Hematopoietic multipotent progenitor cell treated with erythropoietin and hydrocortisone succinate and interleukin-3 and kit ligand, for 17 days (in vitro differentiated cells): ENCODE results near the gene ATP5ME.
"Not testable (repeated sequence)": the region's sequence is repeated elsewhere in the genome, so short reads cannot be mapped to it uniquely, and the experiment has no call there.

Experiments
- DNase-seq: peaks from one replicate; pipeline ENCODE4 v3.0.0-alpha.2; 2015; ENCODE audit warnings: low spot score

ATP5ME gene

DNA sequence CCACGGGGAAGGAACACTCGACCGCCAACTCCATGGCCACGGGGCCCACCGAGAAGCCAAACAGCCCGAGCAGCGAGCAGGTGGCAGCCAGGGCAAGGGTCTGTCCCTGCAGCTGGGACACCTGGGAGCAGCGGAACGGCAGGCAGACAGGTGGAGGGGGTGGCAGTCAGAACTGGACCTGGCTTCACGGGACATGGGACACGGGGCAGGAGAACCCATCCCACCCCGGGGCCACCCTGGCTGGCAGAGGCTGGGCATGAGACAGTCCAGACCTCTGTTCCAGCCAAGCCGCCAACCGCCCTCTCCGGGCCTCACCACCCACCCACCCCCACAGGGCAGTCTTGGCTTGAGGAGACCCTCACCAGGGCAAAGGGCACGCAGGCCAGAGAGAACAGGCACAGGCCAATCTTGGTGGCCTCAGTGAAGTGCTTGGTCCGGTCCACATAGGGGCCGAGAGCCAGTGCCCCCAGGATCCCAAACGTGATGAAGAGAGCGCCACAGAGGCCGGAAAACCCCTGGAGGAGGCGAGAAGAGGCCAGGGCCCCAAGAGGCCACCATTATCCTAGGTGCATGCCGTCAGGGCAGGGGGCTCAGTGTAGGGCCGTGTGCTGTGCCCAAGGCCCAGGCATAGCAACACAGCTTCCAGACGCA, 9.3 kb upstream of the ATP5ME start:
- no peak for DNase-seq

DNA sequence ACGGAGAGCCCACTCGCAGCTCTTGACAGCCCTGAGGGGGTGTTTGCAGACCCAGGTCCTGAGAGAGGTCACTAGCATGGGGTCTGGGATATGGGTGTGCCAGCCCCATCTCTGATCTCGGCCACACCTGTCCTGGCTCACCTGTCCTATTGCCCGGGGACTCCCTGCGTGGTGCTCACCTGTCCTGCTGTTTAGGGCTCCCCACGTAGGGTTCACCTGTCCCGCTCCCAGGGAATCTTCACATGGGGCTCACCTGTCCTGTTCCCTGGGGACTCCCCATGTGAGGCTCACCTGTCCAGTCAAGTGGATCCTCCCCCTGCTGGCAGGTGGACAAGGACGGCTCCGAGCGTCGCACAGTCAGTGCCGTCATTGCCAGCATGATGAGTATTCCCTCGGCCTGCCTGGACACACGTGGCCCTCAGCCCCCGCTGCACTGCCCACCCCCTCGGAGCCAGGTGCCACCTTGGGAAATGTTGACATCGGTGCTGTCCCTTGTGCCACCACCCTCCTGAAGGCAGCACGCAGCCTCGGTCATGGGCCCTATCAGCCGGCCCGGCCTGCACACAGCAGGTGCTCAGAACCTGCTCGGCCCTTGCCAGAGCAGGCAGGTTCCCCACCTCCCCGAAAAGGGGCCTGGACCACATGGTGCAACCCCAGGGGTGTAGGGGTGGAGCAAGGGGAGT, 8.6 kb upstream of the ATP5ME start:
- DNase-seq: no peak

DNA sequence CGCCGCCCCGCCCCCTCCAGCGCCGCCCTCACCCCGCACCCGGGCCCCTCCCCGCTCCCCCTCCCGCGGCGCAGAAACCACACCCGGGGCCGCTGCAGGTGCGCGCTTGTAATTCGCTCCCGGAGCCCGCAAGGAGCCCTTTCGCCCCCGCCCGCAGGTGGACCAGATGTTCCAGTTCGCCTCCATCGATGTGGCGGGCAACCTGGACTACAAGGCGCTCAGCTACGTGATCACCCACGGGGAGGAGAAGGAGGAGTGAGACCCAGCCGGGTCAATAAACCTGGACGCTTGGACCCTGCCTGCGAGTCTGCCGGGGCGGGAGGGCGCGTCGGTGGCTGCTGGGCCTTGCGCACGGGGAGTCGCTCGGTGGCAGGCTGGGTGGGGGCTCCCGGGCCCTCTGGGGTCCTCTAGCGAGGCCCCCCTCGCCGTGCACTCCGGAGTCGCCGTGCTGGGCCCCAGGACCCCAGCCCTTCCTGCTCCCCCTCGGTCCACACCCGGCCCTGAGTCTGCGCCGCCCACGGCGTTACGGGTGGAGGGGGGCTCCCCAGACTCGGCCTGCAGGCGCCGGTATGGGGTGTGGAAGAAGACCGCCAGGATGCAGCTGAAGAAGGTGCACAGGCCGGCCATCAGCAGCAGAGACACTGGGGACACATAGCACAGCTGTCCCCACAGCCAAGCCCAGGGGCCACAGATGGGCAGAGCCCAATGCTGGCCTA, 7.8 kb upstream of the ATP5ME start:
- DNase-seq: no peak

DNA sequence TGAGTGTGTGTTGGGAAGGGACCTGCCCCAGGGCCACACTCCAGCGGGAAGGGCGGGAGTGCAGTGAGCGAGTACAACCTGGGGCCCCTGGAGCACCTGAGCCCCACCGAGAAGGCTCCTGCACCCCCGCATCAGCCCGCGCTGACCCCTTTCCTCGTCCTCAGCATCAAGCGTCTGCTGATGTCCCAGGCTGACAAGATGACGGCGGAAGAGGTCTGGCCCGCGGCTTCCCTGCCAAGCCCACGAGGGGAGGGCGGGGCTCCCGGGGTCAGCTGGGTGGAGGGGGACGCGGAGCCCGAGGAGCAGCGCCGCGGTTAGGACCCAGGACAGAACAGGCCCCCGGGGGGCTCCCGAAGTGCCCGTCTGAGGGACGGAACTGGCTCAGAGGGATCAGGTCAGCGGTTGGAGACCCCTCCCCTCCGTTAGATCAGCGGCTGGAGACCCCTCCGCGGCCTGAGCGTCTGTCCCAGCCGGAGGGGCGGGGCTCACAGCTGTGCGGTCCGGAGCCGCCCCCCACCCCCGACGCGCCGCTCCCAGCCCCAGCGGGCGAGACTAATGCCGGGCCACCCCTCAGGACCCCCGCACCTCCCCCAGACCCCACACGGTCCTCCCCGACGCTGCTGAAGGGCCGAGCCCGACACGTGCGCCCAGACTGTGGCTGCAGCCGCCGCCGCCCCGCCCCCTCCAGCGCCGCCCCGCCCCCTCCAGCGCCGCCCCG, 7.0 kb upstream of the ATP5ME start:
- no peak for DNase-seq

DNA sequence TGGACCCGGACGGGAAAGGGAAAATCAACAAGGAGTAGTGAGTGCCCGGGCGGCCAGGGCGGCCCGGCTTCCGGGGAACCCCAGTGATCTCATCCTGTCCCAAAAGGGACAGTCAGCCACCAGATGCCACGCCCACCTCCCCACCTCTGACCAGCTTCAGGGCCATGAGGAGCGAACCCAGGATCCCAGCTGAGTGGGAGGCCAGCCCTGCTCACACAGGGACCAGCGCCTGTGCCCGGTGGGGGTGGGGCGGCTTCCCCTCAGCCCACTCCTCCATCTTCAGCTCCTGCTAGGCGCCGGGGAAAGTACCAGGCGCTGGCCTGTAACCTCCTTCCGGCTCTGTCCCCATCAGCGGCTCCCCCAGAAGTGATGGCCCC, 6.5 kb upstream of the ATP5ME start:
- DNase-seq: no peak

DNA sequence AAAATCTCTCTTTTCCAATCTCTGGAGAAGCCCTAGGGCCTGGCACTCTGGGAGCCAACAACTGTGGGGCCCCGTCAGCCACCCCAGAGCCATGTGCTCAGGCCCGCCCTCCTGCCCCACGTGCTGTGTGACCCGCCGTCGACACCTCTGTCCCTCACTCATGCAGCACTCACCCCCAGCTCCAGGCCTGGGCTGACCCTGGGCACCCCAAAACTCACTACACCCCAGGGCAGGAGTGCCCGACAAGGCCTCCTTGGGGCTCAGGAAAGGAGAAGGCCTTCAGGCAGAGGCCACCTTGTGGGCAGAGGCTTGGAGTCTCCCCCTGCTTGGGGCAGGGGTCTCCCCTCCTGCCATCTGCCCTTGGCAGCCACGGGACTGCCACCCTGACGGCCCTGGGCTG, 6.0 kb upstream of the ATP5ME start:
- no peak for DNase-seq

DNA sequence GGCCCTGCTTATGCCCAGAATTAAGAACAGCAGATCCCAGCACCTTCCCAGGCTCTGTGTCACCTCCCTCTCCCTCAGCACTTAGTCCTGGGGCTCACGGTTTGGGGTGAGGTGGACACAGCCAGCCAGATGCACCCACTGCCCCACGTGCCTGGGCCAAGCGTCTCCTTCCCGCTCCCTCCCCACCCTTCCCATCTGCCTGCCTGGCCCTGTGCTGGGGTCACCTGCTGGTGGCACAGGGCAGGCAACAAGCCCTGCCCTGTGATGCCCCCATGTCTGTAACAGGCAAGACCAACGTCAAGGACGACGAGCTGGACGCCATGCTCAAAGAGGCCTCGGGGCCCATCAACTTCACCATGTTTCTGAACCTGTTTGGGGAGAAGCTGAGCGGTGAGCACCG, 5.6 kb upstream of the ATP5ME start:
- no peak for DNase-seq

DNA sequence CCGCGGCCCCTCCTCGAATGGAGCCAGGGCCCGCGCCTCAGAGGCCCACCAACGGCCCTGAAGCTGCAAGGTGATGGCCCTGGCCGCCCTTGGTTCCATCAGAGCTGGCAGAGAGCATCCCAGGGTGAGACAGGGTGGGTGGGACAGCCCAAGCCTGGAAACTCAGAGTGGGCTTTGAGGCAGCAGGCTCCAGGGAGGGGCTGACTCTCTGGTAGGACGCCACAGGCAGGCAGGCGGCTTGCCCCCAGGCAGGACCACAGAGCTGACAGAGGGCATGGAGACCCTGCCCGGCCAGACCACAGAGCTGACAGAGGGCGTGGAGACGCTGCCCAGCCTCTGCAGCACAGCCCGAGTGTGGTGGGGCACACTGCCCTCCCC, 5.0 kb upstream of the ATP5ME start:
- DNase-seq: no peak

DNA sequence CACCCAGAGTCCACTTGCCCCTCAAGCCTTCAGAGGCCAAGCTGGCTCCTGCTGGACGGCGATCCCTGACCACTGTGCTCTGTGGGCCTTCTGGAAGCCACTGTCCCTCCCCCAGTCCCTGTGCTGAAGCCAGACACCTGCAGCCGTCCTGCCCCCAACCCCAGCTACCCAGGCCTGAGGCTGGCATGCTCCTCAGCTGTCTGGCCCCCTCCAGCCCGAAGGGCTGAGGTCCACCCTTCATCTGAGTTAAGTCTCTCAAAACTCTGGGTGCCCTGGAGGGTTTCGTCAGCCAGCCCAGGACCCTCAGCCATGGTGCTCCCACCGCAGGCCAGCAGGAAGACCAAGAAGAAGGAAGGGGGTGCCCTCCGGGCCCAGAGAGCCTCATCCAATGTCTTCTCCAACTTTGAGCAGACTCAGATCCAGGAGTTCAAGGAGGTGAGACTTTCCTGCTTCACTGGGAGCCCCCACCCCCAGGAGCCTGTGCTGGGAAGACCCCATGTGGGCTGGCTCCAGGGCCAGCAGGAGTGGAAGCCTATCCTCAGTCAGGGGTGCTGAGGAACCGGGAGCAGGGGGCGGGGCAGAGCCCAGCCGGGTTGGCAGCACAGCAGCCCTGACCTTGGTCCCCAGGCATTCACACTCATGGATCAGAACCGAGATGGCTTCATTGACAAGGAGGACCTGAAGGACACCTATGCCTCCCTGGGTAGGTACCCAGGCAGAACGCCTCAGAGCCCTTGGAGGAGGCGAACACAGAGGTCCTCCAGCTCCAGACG, 4.4 kb upstream of the ATP5ME start:
- DNase-seq: no peak

DNA sequence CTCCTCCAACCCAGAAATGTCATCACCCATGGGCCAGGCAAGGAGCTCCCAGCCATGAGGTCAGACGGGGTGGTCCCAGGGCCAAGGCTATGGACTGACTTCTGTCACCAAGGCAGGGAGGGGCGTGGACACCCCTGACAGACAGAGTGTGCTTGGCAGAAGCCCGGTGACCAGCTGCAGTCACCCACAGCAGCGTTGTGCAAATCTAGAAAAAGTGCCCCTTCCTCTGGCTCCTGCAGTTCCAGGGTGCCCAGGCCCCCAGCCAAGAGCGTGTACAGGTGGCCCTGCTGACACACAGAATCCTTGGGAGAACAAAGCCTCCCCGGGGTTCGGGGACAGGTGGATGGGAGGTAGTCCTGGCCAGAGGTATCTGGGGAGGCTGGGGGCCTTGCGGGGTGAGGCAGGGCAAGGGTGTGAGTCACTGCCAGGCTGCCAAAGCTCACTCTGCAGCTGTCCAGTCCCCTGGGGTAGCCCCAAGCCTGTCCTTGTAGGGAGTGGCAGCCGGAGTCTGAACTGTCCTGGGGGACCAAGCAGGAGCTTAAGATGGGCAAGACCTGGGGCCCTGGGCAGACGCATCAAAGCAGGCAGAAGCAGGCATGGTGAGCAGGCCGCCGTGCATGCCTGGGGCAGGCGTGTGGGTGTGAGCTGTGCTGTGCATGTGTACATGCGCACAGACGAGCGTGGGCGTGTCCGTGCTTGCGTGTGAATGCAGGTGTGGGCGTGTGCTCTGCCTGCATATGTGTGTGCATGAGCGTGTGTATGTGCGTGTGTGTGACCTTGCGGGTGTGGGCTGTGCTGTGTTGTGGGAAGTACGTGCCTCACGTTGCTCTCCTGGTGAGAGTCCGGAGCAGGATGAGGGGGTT, 3.6 kb upstream of the ATP5ME start:
- DNase-seq: no peak

DNA sequence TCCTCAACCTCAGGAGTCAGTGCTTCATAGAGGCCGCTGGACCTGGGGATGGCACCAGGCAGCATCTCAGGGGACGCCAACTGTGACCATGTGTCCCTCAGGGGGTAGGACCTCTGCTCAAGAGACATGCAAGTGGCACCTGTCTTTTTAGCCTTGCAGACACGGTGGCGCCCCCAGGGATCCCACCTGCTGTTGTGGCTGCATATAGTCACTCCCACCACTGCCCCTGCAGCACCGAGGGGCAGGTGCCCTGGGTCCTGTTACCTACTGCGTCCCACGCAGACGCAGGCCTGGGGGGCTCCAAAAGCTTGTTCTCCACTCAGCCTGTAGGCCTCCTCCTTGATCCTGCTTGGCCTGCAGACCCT, 2.8 kb upstream of the ATP5ME start:
- DNase-seq: no peak

DNA sequence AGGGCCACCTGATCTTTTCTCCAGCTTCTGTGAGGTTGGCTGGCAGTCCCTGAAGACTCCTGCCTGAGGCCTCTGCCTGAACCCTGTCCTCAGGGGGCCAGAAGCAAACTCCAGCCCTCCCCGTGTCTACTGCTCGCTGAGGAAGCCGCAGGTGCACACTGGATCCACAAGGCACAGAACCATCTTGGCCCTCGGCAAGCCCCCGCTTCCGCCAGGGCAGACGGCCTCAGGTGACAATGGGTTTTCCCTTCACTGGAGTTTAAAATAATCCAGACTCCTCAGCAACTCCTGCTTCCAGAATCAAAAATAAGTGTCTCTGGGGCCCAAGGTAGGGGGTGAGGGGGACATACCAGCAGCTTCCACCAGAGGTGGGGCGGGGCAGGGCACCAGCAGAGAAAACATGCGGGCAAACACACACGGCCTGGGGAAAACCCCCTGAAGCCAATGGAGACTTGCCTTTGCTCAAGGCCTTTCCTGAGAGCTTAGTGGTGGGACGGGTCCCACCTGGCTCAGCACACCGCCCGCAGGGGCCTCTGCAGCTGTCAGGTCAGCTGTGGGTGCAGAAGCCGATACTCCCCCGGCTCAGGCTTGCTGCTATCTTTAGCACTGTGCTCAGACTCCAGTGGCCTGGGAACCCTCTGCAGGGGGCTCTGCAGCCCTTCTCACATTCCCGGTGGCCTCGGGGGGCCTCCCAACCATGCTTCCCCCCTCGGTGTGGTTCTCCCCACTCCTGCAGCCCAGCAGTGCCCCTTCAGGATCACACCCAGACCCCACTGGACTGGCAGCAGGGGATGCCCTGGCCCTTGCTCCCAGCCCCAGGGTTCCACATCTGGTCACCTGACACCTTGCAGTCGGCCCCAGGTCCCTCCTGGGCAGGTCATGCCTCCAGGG, 2.1 kb upstream of the ATP5ME start:
- no peak for DNase-seq

DNA sequence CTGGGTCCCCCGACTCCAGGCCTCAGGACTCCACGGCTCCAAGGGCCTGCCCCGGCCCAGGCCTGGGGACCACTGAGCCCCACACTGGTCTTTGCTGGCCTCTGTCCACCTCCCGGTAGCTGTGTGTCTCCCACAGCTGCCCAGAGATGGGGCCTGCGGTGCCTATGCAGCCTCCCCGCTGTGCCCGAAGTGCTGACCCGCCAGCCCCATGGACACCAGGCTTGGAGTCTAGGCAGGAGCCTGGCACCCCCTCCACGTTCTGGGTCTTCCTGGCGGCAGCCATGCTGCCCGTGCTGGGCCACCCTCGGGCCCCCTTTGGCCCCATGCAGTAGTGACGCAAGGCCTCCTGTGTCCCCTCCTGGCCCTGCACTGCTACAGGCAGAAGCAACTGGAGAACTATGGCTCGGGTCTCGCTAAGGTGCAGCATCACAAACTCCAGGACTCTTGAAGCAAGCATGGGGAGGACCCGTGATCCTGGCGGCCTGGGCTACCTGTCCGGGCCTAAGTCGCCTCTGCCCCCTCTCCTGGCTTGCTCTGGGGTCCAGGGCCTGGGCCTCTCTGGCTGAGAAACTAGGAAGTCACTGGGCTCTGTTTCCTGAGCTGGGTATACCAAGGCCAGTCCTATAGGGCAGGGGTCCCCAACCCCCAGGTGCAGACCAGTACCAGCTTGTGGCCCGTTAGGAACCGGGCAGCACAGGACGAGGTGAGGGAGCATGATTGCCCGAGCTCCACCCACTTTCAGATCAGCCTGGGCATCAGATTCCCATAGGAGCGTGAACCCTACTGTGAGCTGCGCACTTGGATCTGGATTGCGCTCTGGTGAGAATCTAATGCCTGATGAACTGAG, 1.2 kb upstream of the ATP5ME start:
- peak; percentile 9 for DNase-seq

DNA sequence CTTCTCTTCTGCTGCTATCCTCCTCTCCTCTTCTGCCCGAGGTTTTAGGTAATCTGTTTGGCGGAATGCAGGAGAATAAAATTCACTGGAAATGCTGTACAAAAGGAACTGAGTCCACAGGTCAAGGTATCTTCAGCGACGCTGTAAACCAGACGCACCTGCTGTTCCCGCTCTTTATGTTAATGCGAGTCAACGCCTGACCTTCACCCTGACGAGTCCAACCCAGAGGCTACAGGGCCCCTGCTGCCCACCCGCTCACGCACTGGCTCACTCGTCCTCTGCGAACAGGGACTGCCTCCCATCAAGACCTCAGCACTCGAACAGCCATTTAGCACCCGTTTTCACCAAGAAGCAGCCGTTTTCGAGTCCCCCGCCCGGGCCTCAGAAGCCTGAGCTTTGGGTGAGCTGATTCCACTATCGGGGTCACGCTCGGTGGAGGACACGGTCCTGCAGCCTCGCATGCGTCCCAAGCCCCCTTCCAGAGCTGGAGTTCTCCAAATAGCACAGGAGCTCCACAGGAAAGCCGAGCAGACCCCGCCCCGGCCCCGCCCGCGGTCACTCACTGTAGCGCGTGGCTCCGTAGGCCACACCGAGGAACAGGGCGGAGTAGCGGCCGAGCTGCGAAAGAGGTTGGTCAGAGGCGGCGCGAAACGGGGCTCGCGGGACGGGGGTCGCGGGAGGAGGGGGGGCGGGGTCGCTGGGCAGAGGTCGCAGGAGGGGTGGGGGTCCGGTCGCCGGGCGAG, 556 bp downstream of the ATP5ME start:
- DNase-seq: peak; percentile 10

DNA sequence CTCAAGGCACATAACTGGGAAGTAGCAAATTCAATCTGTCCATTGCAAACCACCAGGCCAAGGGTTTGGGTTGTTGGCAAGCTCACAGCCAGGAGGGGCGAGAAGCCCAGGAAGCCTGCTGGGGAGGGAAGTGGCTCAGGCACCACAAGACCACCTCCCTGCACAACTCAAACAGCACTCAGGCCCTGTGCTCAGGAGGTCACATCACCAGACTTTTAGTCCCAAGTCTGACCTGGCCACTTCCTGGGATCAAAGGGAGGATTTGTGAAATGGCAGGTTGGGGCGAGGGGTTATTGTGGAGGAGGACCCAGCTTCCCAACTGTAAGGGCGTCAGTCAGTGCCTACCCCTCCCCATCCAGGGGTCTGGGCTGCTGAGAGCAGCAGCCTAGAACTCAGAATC, 2.3 kb downstream of the ATP5ME start:
- no peak for DNase-seq

DNA sequence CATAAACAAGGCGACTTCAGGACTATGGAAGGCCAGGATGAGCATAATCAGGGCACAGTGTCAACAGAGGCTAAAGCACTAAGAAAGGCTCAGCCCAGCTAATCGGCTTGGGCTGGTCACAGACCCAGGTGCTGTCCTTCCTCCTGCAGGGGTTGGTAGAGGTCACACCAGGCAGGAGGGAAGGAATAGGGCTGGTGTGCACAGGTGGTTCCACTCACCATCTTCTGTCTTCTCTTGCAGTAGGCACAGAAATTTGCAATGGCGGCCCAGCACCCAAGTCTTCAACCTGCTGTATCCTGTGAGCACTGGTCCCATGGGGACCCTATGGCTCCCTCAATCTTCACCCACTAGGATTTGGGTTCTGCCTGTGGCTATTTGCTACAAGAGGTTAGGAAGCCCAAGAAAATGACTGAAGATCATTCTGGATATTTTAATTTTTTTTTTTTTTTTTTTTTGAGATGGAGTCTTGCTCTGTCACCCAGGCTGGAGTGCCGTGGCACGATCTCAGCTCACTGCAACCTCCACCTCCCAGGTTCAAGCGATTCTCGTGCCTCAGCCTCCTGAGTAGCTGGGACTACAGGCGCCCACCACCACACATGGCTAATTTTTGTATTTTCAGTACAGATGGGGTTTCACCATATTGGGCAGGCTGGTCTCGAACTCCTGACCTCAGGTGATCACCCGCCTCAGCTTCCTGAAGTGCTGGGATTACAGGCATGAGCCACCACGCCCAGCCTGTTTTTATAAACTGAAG, 4.1 kb downstream of the ATP5ME start:
- not testable (repeated sequence) for DNase-seq

DNA sequence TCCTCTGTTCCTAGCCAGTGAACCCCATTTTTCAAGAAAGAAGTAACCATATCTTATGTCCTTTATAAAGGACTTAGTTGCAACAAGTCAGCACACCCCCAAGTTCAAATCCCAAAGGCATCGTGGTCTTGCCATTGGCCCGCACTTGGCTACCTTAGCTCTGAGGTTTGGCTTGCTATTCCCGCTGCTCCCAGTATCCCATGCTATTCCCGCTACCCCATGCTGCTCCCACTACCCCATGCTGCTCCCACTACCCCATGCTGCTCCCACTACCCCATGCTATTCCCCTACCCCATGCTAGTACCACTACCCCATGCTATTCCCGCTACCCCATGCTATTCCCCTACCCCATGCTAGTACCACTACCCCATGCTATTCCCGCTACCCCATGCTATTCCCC, 5.9 kb downstream of the ATP5ME start:
- DNase-seq: not testable (repeated sequence)

DNA sequence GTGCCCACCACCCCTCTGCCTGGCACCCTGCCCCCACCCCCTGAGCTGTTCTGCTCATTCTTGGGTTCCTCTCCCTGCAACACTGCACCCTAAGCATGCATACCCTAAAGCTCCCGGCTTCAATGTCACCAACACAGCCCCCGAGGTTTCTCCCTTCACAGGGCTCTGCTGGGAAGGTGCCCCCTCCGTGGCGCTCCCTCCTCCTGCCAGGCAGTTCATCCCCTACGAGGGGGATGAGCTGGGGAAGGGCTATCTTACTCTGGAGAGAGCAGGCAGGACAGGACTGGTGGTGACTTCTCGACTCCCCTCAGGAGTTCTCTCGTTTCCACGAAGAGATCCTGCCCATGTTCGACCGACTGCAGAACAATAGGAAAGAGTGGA, 6.5 kb downstream of the ATP5ME start:
- no peak for DNase-seq
